ENCODE results near the gene UBTD2. TPM values are rescaled to one million over a fixed set of nuclear protein-coding genes. Genes with fewer than 3 reads are reported as not detected.

Gene UBTD2
- total RNA-seq, 1 experiment from 2014 or later = 32.6 TPM

DNA sequence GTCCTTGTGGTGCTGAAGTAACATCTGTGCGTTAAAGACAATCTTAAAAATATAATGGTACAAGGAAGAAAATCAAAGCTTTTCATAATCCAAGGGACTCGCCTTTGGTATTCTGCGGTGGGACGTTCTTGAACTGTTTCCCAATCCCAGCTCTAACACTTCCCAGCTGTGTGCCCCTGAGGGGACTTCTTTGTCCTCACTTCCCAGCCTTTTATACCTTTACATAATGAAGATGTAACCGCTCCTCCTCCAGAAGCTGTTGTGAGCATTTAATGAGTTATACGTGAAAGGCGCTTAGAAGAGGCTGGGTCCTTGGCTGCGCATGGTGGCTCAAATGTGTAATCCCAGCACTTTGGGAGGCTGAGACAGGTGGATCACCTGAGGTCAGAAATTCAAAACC lies 112.4 kb downstream of the UBTD2 start:
- no peak for DNase-seq (ENCODE audit: low read depth)

DNA sequence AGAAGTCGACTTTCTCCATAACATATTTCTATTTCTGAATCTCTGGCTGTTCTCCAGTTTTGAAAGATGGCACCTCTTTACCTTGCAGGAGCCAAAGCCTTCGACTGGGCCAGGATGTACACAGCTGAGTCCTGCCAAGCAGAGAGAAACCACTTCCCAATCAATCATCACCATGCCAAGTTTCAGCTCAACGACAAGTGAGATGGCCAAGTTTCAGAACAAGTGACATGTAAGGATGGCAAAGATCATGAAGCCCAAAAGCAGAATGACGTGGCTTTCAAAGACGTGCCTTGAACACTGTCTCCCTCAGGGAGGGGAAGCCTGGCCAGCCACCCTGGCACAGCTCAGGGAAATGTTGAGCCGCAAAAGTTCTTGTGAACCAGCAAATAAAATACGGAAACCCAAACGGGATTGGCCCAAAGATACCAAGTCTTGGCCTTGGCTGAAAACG lies 113.3 kb downstream of the UBTD2 start:
- no peak for DNase-seq (ENCODE audit: low read depth)

DNA sequence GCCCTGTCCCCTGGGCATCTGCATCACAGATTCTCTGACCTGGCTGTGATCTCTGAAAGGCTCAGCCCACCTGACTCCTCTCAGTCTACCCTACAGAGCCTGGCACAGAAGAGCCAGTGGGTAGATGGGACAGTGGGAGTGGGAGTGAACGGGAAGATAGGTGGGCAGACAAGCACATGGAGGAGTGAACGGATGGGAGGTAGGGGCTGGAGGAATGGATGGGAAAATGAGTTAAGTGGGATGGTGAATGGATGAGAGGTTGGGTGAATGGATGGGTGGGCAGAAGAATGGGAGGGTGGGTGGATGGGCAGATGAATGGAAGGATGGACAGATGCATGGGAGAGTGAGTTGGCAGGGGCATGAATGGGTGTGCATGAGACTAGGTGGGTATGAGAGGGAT lies 114.3 kb downstream of the UBTD2 start:
- no peak for DNase-seq (ENCODE audit: low read depth)

DNA sequence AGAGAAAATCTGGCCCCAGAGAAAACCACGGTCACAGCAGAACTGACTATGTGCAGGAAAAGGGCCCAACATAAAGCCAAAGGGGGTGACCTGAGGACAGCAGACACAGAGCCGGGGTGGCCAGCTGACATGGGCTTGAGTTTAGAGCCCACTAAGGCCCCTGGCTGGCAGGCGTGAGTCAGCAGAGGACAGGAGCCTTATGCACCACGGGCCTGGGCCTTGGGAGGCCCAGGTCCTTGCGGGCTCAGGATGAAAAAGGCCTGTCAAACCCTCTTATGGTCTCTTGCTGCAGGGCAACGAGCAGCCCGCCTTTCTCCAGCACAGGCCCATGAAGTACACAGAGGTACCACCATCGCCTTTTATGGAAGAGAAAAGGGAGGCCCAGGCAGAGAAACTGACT lies 115.3 kb downstream of the UBTD2 start:
- no peak for DNase-seq (ENCODE audit: low read depth)

DNA sequence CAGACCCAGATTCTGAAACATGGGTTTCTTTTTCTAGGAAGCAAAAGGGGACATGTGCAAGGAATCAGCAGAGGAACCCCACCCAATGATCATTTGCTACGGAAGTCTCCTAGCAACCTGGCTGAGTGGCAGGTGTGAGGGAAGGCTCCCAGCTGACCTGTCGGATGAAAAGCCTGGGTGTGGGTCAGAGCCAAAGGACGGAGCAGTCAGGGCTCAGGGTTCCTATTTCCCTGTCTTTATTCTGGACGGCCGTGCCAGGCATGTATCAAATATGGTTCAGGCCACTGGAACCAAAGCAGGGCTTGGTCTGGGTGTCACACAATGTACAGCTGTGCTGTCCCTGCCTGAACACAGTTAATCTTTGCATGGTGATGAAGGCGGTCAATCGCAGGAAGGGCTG lies 115.7 kb downstream of the UBTD2 start:
- no peak for DNase-seq (ENCODE audit: low read depth)

DNA sequence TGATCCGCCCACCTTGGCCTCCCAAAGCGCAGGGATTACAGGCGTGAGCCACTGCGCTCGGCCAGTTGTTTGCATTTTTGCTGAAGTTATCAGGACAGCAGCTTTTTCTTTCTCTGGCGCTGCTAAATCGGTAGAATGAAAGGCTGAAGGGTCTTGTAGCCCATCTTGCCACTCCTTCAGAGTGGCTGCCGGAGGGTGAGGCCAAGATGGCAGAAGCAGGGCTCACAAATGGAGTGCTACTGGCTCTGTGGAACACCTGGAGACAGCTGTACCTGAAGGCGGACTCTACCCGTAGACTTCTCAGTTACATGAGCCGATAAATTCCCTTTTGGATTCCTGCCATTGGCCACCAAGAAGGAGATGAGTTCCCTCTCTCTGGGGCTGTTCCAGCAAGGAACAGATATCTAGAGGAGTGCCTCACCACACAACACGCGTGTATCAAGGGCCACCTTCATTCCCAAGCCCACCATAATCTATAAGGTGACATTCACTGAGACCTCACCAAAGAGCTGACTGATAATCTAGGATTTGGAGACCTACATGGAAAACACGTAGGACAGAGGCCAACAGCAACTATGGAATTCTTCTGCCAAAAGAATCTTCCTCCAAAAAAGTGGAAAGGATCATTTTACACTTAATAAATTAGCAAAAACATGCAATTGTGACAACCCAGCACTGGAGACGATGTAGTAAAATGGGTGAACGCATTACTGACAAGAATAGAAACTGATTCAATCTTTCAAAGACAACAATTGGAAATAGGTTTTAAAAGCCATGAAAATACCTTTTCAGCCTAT lies 117.3 kb downstream of the UBTD2 start:
- DNase-seq (ENCODE audit: low read depth) = no peak

DNA sequence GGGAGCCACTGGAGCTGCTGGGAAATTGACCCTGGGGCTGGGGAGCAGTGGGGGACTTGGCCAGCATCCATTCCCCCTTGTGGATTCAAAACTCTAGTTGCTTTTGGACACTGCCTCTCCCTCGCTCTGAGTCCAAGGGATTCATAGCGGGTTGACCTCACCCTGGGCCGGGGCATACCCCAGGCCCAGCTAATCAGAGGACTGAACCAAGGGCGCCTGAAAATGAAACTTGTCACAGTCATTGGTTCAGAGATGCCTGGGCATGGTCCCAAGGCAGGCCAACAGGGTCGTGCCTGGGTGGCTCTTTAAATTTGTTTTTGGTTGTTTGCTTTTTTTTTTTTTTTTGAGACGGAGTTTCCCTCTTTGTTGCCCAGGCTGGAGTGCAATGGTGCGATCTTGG lies 118.1 kb downstream of the UBTD2 start:
- no peak for DNase-seq (ENCODE audit: low read depth)

DNA sequence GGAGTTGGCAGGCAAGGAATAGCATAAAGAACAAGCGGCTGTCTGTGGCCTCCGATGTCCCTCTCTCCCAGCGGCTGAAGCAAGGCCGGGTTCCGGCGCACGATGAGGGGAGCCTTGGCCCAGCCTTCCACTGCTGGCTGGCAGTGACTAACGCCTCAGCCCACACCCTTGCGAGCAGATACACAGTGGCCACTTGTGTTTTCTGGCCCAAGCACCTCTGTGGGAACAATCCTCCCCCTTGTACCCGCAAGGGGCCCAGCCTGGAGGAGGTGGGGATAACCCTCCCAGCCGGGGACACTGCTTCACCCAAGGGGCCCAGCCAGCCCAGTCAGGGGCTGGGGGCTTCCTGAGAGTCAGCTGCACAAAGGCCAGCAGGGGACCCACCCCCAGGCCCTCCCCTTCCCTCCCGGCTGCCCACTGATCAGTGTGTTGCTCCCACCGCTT lies 118.8 kb downstream of the UBTD2 start:
- no peak for DNase-seq (ENCODE audit: low read depth)

DNA sequence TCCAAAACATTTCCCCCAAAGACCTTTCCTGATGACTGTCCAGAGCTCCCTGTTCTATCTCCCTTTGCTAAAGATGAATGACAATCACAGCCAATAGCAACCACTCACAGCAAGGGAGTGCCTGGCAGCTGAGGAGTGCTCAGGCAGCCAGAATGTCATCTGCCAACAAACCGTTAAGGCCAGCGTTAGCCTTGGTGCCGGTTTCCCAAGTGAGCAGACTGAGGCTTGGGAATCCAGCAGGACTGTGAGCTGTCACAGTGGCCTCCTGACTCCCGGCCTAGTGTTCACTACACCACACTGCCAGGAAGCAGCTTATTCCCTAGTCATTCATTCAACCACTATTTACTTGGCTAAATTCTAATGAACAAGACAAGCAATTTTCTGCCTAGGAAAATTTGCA lies 120.2 kb downstream of the UBTD2 start:
- no peak for DNase-seq (ENCODE audit: low read depth)

DNA sequence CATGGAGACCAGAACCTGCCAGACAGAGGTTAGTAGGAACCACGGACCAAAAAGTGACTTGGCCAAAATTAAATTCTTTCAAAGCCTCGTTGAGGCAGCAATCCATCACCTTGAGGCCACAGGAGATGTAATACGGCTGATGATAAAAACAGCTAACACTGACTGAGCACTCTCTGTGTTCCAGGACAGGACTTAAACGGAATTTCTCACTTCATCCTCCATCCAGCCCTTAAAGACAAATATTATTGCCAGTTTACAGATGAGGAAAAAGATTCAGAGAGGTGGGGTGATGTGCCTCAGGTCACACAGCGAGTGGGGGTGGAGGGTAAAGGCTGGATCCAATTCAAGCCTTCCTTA lies 120.6 kb downstream of the UBTD2 start:
- DNase-seq (ENCODE audit: low read depth) = no peak

DNA sequence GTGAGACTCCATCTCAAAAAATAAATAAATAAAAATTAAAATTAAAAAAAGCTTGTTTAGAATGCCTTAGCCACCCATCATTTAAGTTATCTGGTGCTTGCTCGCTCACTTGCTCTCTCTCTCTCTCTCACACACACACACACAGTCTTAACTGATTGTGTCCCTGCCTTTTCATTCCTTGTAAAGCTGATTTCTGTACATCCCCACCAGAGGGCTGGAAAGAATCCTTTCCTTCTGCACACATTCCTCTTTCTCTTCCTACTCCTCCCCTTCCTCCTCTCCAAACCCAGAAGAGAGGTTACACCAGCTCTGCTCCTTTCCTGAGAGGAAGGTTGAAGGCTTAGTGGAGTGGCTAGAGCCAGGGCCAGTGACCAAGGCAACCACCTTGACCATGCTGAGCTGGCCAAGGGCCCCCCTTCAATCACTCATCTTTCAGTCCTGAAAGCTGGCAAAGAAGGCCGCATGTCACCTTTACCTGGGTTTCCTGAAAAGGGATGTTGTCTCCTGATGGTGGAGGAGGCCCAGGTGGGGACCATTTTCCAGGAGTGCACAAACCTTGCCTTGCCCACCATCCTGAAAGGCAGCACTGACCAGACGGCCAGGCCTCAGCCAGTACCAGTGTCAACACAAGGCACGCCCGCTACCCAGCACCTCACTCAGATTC lies 121.1 kb downstream of the UBTD2 start:
- no peak for DNase-seq (ENCODE audit: low read depth)

DNA sequence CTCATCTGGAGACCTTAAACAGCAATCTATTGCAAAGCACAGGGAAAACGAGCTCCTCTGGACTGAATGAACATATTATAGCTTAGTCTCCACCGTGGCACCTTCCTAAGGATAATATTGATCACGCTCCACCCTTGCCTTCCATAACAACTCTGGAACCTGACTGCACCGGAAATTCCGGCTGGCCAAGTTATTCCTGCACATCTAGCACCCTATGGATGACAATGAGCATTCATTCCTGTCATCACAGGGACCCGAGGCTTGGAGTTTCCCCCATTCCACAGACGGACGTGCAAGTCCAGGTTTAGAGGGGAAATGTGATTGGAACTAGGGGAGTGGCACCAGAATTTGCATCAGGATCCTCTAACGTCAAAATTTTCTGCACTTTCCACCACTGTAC lies 123.1 kb downstream of the UBTD2 start:
- no peak for DNase-seq (ENCODE audit: low read depth)

Other genes starting within 250 kb of the UBTD2 start
- 18.5 and 20.7 TPM in 2 replicates for gene STK10, start 95.5 kb downstream of the UBTD2 start, total RNA-seq (2014; rRNA removed; shearing (Covaris generic))
- gene EFCAB9, start 89.6 kb downstream of the UBTD2 start, total RNA-seq (2014; rRNA removed; shearing (Covaris generic)) = not detected in 2 replicates
- gene SH3PXD2B, start 170.8 kb upstream of the UBTD2 start, total RNA-seq (2014; rRNA removed; shearing (Covaris generic)) = 10.9 and 13.7 TPM in 2 replicates

Measured in Daoy (cell line).